ENCODE data around the gene XRCC1.

- TF ChIP-seq CTCF (IDR thresholded peaks at IDR 0.05 in 2 of 3, conservative IDR thresholded peaks at IDR 0.05 in 1 of 3; ENCODE audit: insufficient read depth in 2 of 3, low read depth in 1 of 3, low read length in 3 of 3) (no peak), ZKSCAN1 (IDR thresholded peaks at IDR 0.05; ENCODE audit: low read depth, low read length) (no peak), E2F1 (CRISPR knock-in tag; IDR thresholded peaks at IDR 0.05) (no peak), POLR2AphosphoS2 (IDR thresholded peaks at IDR 0.05; ENCODE audit: low read length) (no peak), HIVEP1 (CRISPR knock-in tag; IDR thresholded peaks at IDR 0.05) (no peak), CBX2 (IDR thresholded peaks at IDR 0.05; ENCODE audit: insufficient read depth, low read length, poor library complexity, severe bottlenecking) (no peak)
Measured at GRCh38 chr19:43611788-43612187, 36.5 kb upstream of the XRCC1 start, which contains the start of gene SRRM5.
